ENCODE measurements around the gene KCP. TPM values are rescaled to one million over a fixed set of nuclear protein-coding genes. Genes with fewer than 3 reads are reported as not detected.

The KCP gene
- total and polyA plus RNA-seq, 2 of the 13 experiments (the other 11 are each of a cell fraction or from before 2014, with no cell fraction given), result 0.37 to 1.0 TPM

DNA sequence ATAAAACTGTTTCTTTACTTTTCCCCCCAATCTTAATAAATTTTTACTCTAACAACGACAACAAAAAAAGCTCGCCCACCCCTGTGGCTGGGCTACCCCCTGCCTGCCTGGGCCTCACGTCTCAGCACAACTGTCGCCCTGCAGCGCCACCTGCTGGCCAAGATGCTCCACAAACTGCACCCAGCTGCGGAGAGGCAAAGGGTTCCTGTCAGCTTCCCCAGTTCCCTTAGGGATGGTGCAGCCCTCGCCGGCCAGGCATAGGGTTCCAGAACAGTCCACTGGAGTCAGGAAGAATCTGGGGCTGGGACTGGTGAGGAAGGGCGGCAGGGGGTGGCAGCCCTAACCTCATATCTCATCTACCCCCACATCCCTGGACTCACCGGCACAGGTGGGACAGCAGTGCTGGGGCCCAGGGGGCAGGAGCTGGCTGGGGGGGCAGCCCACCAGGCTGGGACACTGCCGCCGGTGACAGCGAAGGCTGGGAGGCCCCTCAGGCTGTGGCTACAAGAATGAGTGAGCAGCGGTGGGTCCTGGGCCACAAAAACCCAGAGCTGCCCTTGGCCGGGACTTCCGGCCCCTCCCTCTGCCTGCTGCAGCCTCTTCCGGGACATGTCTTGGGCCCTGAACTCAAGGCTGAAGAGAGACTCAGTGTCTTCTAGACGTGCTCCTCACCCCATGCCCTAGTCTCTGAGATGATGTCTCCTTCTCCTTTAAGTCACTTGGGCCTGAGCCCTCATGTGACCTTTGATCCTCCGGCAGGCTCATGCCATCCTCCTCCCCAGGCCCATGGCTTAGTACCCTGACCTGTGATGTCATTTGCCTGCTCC lies 26.7 kb downstream of the KCP start (continued):
- TF ChIP-seq, protein P1, sequence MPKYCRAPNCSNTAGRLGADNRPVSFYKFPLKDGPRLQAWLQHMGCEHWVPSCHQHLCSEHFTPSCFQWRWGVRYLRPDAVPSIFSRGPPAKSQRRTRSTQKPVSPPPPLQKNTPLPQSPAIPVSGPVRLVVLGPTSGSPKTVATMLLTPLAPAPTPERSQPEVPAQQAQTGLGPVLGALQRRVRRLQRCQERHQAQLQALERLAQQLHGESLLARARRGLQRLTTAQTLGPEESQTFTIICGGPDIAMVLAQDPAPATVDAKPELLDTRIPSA (CRISPR knock-in tag; IDR thresholded peaks at IDR 0.05; ENCODE audit: borderline replicate concordance), result no peak
- TF ChIP-seq ZFP82 (CRISPR knock-in tag; IDR thresholded peaks at IDR 0.05; ENCODE audit: borderline replicate concordance) (no peak), THAP11 (CRISPR knock-in tag; IDR thresholded peaks at IDR 0.05) (no peak; the same call in 1 of the 2 replicates), U2AF1 (optimal IDR thresholded peaks at IDR 0.05; ENCODE audit: low read depth, low read length) (no peak), RAD21 (CRISPR knock-in tag; IDR thresholded peaks at IDR 0.05) (peak; percentile 65), ZKSCAN5 (CRISPR knock-in tag; IDR thresholded peaks at IDR 0.05) (no peak), KMT2A (CRISPR knock-in tag; IDR thresholded peaks at IDR 0.05) (no peak), ZNF563 (CRISPR knock-in tag; IDR thresholded peaks at IDR 0.05) (peak; percentile 67; the same call in 1 of the 2 replicates), HDAC6 (IDR thresholded peaks at IDR 0.05; ENCODE audit: low read depth, low read length) (no peak), REXO4 (CRISPR knock-in tag; IDR thresholded peaks at IDR 0.05; ENCODE audit: borderline replicate concordance) (no peak), NR3C1 (CRISPR knock-in tag; IDR thresholded peaks at IDR 0.05) (no peak), FOXJ3 (CRISPR knock-in tag; IDR thresholded peaks at IDR 0.05; ENCODE audit: borderline replicate concordance) (no peak), BRD4 (CRISPR knock-in tag; IDR thresholded peaks at IDR 0.05) (no peak), NR1H2 (CRISPR knock-in tag; IDR thresholded peaks at IDR 0.05; ENCODE audit: borderline replicate concordance, low read depth) (no peak), ZNF30 (CRISPR knock-in tag; IDR thresholded peaks at IDR 0.05) (no peak), NR2F1 (CRISPR knock-in tag; IDR thresholded peaks at IDR 0.05) (no peak), ZNF614 (CRISPR knock-in tag; IDR thresholded peaks at IDR 0.05; ENCODE audit: borderline replicate concordance) (no peak; the same call in 1 of the 2 replicates), MLLT10 (CRISPR knock-in tag; IDR thresholded peaks at IDR 0.05) (no peak), ZNF383 (CRISPR knock-in tag; IDR thresholded peaks at IDR 0.05; ENCODE audit: borderline replicate concordance) (no peak), MBNL3 (CRISPR knock-in tag; conservative IDR thresholded peaks at IDR 0.05) (no peak), ELF4 (CRISPR knock-in tag; IDR thresholded peaks at IDR 0.05; ENCODE audit: borderline replicate concordance) (no peak), PRPF4 (IDR thresholded peaks at IDR 0.05; ENCODE audit: low read depth, low read length, poor library complexity, severe bottlenecking) (no peak), ZNF841 (CRISPR knock-in tag; IDR thresholded peaks at IDR 0.05; ENCODE audit: borderline replicate concordance) (no peak)
- TF ChIP-seq, protein P2, sequence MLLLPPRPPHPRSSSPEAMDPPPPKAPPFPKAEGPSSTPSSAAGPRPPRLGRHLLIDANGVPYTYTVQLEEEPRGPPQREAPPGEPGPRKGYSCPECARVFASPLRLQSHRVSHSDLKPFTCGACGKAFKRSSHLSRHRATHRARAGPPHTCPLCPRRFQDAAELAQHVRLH (CRISPR knock-in tag; IDR thresholded peaks at IDR 0.05; ENCODE audit: borderline replicate concordance, low read depth), result peak; percentile 31; the same call in 1 of the 2 replicates
- TF ChIP-seq, protein P3, sequence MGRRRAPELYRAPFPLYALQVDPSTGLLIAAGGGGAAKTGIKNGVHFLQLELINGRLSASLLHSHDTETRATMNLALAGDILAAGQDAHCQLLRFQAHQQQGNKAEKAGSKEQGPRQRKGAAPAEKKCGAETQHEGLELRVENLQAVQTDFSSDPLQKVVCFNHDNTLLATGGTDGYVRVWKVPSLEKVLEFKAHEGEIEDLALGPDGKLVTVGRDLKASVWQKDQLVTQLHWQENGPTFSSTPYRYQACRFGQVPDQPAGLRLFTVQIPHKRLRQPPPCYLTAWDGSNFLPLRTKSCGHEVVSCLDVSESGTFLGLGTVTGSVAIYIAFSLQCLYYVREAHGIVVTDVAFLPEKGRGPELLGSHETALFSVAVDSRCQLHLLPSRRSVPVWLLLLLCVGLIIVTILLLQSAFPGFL (CRISPR knock-in tag; IDR thresholded peaks at IDR 0.05), result no peak
- TF ChIP-seq, protein P4, sequence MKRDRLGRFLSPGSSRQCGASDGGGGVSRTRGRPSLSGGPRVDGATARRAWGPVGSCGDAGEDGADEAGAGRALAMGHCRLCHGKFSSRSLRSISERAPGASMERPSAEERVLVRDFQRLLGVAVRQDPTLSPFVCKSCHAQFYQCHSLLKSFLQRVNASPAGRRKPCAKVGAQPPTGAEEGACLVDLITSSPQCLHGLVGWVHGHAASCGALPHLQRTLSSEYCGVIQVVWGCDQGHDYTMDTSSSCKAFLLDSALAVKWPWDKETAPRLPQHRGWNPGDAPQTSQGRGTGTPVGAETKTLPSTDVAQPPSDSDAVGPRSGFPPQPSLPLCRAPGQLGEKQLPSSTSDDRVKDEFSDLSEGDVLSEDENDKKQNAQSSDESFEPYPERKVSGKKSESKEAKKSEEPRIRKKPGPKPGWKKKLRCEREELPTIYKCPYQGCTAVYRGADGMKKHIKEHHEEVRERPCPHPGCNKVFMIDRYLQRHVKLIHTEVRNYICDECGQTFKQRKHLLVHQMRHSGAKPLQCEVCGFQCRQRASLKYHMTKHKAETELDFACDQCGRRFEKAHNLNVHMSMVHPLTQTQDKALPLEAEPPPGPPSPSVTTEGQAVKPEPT (CRISPR knock-in tag; IDR thresholded peaks at IDR 0.05; ENCODE audit: low read depth), result no peak
- TF ChIP-seq, protein P5, sequence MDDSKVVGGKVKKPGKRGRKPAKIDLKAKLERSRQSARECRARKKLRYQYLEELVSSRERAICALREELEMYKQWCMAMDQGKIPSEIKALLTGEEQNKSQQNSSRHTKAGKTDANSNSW (CRISPR knock-in tag; IDR thresholded peaks at IDR 0.05; ENCODE audit: borderline replicate concordance), result no peak
